Inflammatory macrophage treated with lipopolysaccharide for 4 hours (primary cell): ENCODE data around the gene CDH8.
A peak's percentile ranks its signal among the peaks of the same experiment; 100 is the strongest.
"Not testable (repeated sequence)": the region's sequence is repeated elsewhere in the genome, so short reads cannot be mapped to it uniquely, and the experiment has no call there.

Experiments used
- DNase-seq: peaks from one replicate; pipeline ENCODE4 v3.0.0-alpha.2; 2020

Gene CDH8

GRCh38 chr16:61726701-61727100, 309.5 kb downstream of the CDH8 start:
- DNase-seq, result no peak

GRCh38 chr16:61726125-61726524, 310.1 kb downstream of the CDH8 start:
- DNase-seq, result no peak

GRCh38 chr16:61721544-61721943, 314.7 kb downstream of the CDH8 start:
- DNase-seq, result peak; percentile 21

- no peak for DNase-seq
Observed at GRCh38 chr16:61715393-61715792, 320.8 kb downstream of the CDH8 start.

- no peak for DNase-seq
Observed at GRCh38 chr16:61713787-61714186, 322.5 kb downstream of the CDH8 start.

- DNase-seq, result not testable (repeated sequence)
Observed at GRCh38 chr16:61699640-61700039, 336.6 kb downstream of the CDH8 start.

- no peak for DNase-seq
Observed at GRCh38 chr16:61684541-61684940, 351.7 kb downstream of the CDH8 start.

GRCh38 chr16:61681673-61682072, 354.6 kb downstream of the CDH8 start:
- DNase-seq, result no peak

GRCh38 chr16:61681124-61681523, 355.1 kb downstream of the CDH8 start:
- DNase-seq, result no peak

- DNase-seq, result no peak
Observed at GRCh38 chr16:61678182-61678581, 358.1 kb downstream of the CDH8 start.

- DNase-seq, result no peak
Observed at GRCh38 chr16:61677776-61678175, 358.5 kb downstream of the CDH8 start.

GRCh38 chr16:61676740-61677139, 359.5 kb downstream of the CDH8 start:
- no peak for DNase-seq

GRCh38 chr16:61671161-61671560, 365.1 kb downstream of the CDH8 start:
- DNase-seq, result no peak

- no peak for DNase-seq
Observed at GRCh38 chr16:61665512-61665911, 370.7 kb downstream of the CDH8 start.

GRCh38 chr16:61659936-61660335, 376.3 kb downstream of the CDH8 start:
- no peak for DNase-seq

- no peak for DNase-seq
Observed at GRCh38 chr16:61654962-61655361, 381.3 kb downstream of the CDH8 start.

- no peak for DNase-seq
Observed at GRCh38 chr16:61653544-61653943, 382.7 kb downstream of the CDH8 start.

- DNase-seq, result no peak
Observed at GRCh38 chr16:61645561-61645960, 390.7 kb downstream of the CDH8 start.

- no peak for DNase-seq
Observed at GRCh38 chr16:61644736-61645135, 391.5 kb downstream of the CDH8 start.

- no peak for DNase-seq
Observed at GRCh38 chr16:61617219-61617783, 418.9 kb downstream of the CDH8 start.

- DNase-seq, result no peak
Observed at GRCh38 chr16:61616088-61616487, 420.1 kb downstream of the CDH8 start.

GRCh38 chr16:61611847-61612491, 424.3 kb downstream of the CDH8 start:
- no peak for DNase-seq

GRCh38 chr16:61606581-61606980, 429.7 kb downstream of the CDH8 start:
- DNase-seq, result no peak
